HG03159 (cell line): ENCODE measurements around the gene C2.
"Not testable (repeated sequence)": the region's sequence is repeated elsewhere in the genome, so short reads cannot be mapped to it uniquely, and the experiment has no call there.

ENCODE experiments used
- ATAC-seq: cut with Tn5 transposase; IDR thresholded peaks from one replicate; pipeline ENCODE4 v1.9.1; 2021; ENCODE audit warnings: mild to moderate bottlenecking, moderate library complexity; ENCODE audit not compliant: unreplicated experiment

Gene C2

GRCh38 chr6:31898383-31899011, 29.0 kb upstream of the C2 start:
- no peak for ATAC-seq

- no peak for ATAC-seq
Observed at GRCh38 chr6:31899215-31899614, 28.3 kb upstream of the C2 start.

GRCh38 chr6:31899882-31900722, 27.4 kb upstream of the C2 start:
- no peak for ATAC-seq

GRCh38 chr6:31900917-31901414, 26.6 kb upstream of the C2 start:
- no peak for ATAC-seq

GRCh38 chr6:31901415-31901952, 26.0 kb upstream of the C2 start:
- no peak for ATAC-seq

- no peak for ATAC-seq
Observed at GRCh38 chr6:31901953-31902643, 25.4 kb upstream of the C2 start, which contains the start of gene ZBTB12. TSS of gene ZBTB12 (minus strand) at chr6:31902086. CDS start at chr6:31901305, 781 bp downstream.

- ATAC-seq, result no peak
Observed at GRCh38 chr6:31903957-31904356, 23.6 kb upstream of the C2 start.

- no peak for ATAC-seq
Observed at GRCh38 chr6:31905041-31905440, 22.5 kb upstream of the C2 start.

- no peak for ATAC-seq
Observed at GRCh38 chr6:31906122-31906521, 21.4 kb upstream of the C2 start.

- ATAC-seq, result not testable (repeated sequence)
Observed at GRCh38 chr6:31906727-31907126, 20.8 kb upstream of the C2 start.

GRCh38 chr6:31907158-31907813, 20.2 kb upstream of the C2 start:
- no peak for ATAC-seq

GRCh38 chr6:31908255-31908654, 19.3 kb upstream of the C2 start:
- ATAC-seq, result not testable (repeated sequence)

GRCh38 chr6:31908791-31909190, 18.7 kb upstream of the C2 start:
- no peak for ATAC-seq

GRCh38 chr6:31909298-31909697, 18.2 kb upstream of the C2 start:
- ATAC-seq, result not testable (repeated sequence)

GRCh38 chr6:31911826-31912585, 15.5 kb upstream of the C2 start:
- ATAC-seq, result no peak

- ATAC-seq, result no peak
Observed at GRCh38 chr6:31915351-31915750, 12.2 kb upstream of the C2 start.

GRCh38 chr6:31915756-31916155, 11.8 kb upstream of the C2 start:
- ATAC-seq, result no peak

GRCh38 chr6:31918069-31918720, 9.3 kb upstream of the C2 start:
- ATAC-seq, result no peak

GRCh38 chr6:31919624-31920303, 7.8 kb upstream of the C2 start:
- ATAC-seq, result no peak
